Measurements from ENCODE around the gene JDP2.

- TF ChIP-seq CTCF (conservative IDR thresholded peaks at IDR 0.05; ENCODE audit: low read depth, low read length) (no peak), EZH2 (IDR thresholded peaks at IDR 0.05; ENCODE audit: borderline replicate concordance, low read depth, low read length, poor library complexity, severe bottlenecking) (no peak)
These were observed 43.2 kb downstream of the JDP2 start for GRCh38 chr14:75471059-75471458.
